SK-N-SH (cell line): ENCODE data around the gene HABP4. TPM values are rescaled to one million over a fixed set of nuclear protein-coding genes. Genes with fewer than 3 reads are reported as not detected.

ENCODE experiments used
- CTCF ChIA-PET: fragments of 300-600, 350-600 bp; formaldehyde crosslinking; extraction: SDS; loops from one replicate; lab custom pipeline; 2021; lab: Yijun Ruan, JAX
- POLR2A ChIA-PET: fragments of 350-600 bp; sonication (Branson Sonifier 250); formaldehyde crosslinking; extraction: SDS; loops from one replicate; lab custom pipeline; 2020; ENCODE audit warnings: antibody characterized with exemption, inconsistent platforms; lab: Yijun Ruan, JAX
- DNase-seq: peaks from one replicate; pipeline ENCODE4 v3.0.0; 2012
- H2AFZ ChIP-seq: fragments of 200-600 bp; sonication (generic); 2 replicates; pipeline ENCODE4 v1.8.1; 2016; ENCODE audit warnings: antibody characterized with exemption, mild to moderate bottlenecking, low read depth
- H3F3A ChIP-seq: fragments of 200-600 bp; sonication (generic); replicated peaks from 2 replicates; pipeline ENCODE3; 2016; ENCODE audit warnings: antibody characterized with exemption, mild to moderate bottlenecking; ENCODE audit not compliant: insufficient read depth
- H3K27ac ChIP-seq, 2 experiments: fragments of 200-500 bp in 1 of 2; fragments of 200-600 bp in 1 of 2; sonication (Bioruptor generic) in 1 of 2; sonication (generic), shearing (Covaris generic) in 1 of 2; 2 replicates each; pipeline versions ENCODE4 v1.5.1 to v1.6.1; 2014 to 2016; ENCODE audit warnings: low read depth in 2 of 2, inconsistent platforms in 1 of 2, low read length in 1 of 2, mild to moderate bottlenecking in 1 of 2, mixed read lengths in 1 of 2
- H3K27me3 ChIP-seq: fragments of 200-600 bp; sonication (generic), shearing (Covaris generic); 2 replicates; pipeline ENCODE4 v1.6.1; 2016; ENCODE audit warnings: mixed run types; ENCODE audit not compliant: insufficient read depth
- H3K36me3 ChIP-seq, 2 experiments: fragments of 200-500 bp in 1 of 2; fragments of 200-600 bp in 1 of 2; sonication (Bioruptor generic) in 1 of 2; sonication (generic) in 1 of 2; replicated peaks in 1 of 2; 2 replicates each; pipeline versions ENCODE3 to v1.5.1; 2014 to 2016; ENCODE audit warnings: low read length in 1 of 2, mild to moderate bottlenecking in 1 of 2; ENCODE audit not compliant: insufficient read depth in 2 of 2, control insufficient read depth in 1 of 2
- H3K4me1 ChIP-seq, 2 experiments: fragments of 200-500 bp in 1 of 2; fragments of 200-600 bp in 1 of 2; sonication (Bioruptor generic) in 1 of 2; sonication (generic), shearing (Covaris generic) in 1 of 2; 2 replicates each; pipeline versions ENCODE4 v1.5.1 to v1.6.1; 2014 to 2016; ENCODE audit warnings: low read depth in 1 of 2, low read length in 1 of 2, mixed run types in 1 of 2; ENCODE audit not compliant: insufficient read depth in 2 of 2, control insufficient read depth in 1 of 2
- H3K4me2 ChIP-seq: fragments of 200-600 bp; sonication (generic), shearing (Covaris generic); 2 replicates; pipeline ENCODE4 v1.6.1; 2017; ENCODE audit warnings: mixed run types
- H3K4me3 ChIP-seq, 2 experiments: fragments of 200-500 bp in 1 of 2; fragments of 200-600 bp in 1 of 2; sonication (Bioruptor generic) in 1 of 2; sonication (generic), shearing (Covaris generic) in 1 of 2; 2 replicates each; pipeline versions ENCODE4 v1.5.1 to v1.8.1; 2014 to 2016; ENCODE audit warnings: low read depth in 2 of 2, inconsistent platforms in 1 of 2, low read length in 1 of 2, mild to moderate bottlenecking in 1 of 2, mixed read lengths in 1 of 2, moderate library complexity in 1 of 2
- H3K79me2 ChIP-seq: fragments of 200-600 bp; sonication (generic); 2 replicates; pipeline ENCODE4 v1.8.1; 2017; ENCODE audit warnings: mild to moderate bottlenecking; ENCODE audit not compliant: insufficient read depth
- H3K9ac ChIP-seq: fragments of 200-600 bp; sonication (generic); 2 replicates; pipeline ENCODE4 v1.6.1; 2017; ENCODE audit warnings: mixed run types
- H3K9me2 ChIP-seq: fragments of 200-600 bp; sonication (generic); 2 replicates; pipeline ENCODE4 v1.6.1; 2017; ENCODE audit warnings: mixed run types
- H3K9me3 ChIP-seq: fragments of 200-600 bp; sonication (generic); 2 replicates; pipeline ENCODE4 v1.6.1; 2017; ENCODE audit warnings: mixed run types, mild to moderate bottlenecking, moderate library complexity
- H4K20me1 ChIP-seq: fragments of 200-600 bp; sonication (generic); 2 replicates; pipeline ENCODE4 v1.6.1; 2017; ENCODE audit warnings: mild to moderate bottlenecking, mixed run types; ENCODE audit not compliant: insufficient read depth
- GABPA ChIP-seq: IDR thresholded peaks from 2 replicates; pipeline ENCODE4 v1.4.0; 2012; ENCODE audit warnings: low read depth, mild to moderate bottlenecking
- GATA2 ChIP-seq: sonication (generic); formaldehyde crosslinking; IDR thresholded peaks from 2 replicates; pipeline ENCODE4 v1.5.0; 2020; ENCODE audit warnings: mild to moderate bottlenecking, missing genetic modification reagents
- IRF3 ChIP-seq: fragments of 150-350 bp; IDR thresholded peaks from 2 replicates; pipeline ENCODE4 v1.6.1; 2016; ENCODE audit warnings: mild to moderate bottlenecking, low read depth, low read length
- MXI1 ChIP-seq: IDR thresholded peaks from 2 replicates; pipeline ENCODE4 v1.6.1; 2012; ENCODE audit warnings: mild to moderate bottlenecking, low read depth, low read length, improper control_type of control experiment
- NFIC ChIP-seq: IDR thresholded peaks from 2 replicates; pipeline ENCODE4 v1.4.0; 2012; ENCODE audit warnings: borderline replicate concordance
- NRF1 ChIP-seq: IDR thresholded peaks from 2 replicates; pipeline ENCODE4 v1.6.1; 2012; ENCODE audit warnings: low read depth, mild to moderate bottlenecking, low read length
- POLR2AphosphoS5 ChIP-seq: IDR thresholded peaks from 2 replicates; pipeline ENCODE4 v1.6.1; 2012; ENCODE audit warnings: low read depth, low read length
- RAD21 ChIP-seq: IDR thresholded peaks from 2 replicates; pipeline ENCODE4 v1.6.1; 2012; ENCODE audit warnings: mild to moderate bottlenecking, low read length
- SMC3 ChIP-seq: IDR thresholded peaks from 2 replicates; pipeline ENCODE4 v1.6.1; 2012; ENCODE audit warnings: low read depth, low read length, improper control_type of control experiment
- USF2 ChIP-seq: fragments of 150-350 bp; IDR thresholded peaks from 2 replicates; pipeline ENCODE4 v1.6.1; 2017; ENCODE audit warnings: antibody characterized with exemption, low read length, low read depth, borderline replicate concordance
- ZBTB33 ChIP-seq: IDR thresholded peaks from 2 replicates; pipeline ENCODE4 v1.4.0; 2012; ENCODE audit warnings: low read depth, borderline replicate concordance
- WGBS: methylation state at CpG from one replicate; pipeline ENCODE4 v1.1.6; 2017; ENCODE audit warnings: low lambda C conversion rate; 5-methylcytosine and 5-hydroxymethylcytosine counted together
- polyA plus RNA-seq, 3 experiments: library from polyadenylated mRNA; depleted of rRNA; stranded (reverse); fragments of >200 nt; gene quantifications; 2 replicates each; pipeline ENCODE4 v1.2.3, GENCODE V29; 2012

The HABP4 gene
- polyA plus RNA-seq, 1 of the 3 experiments (the other 2 are of a cell fraction), result 19.0 TPM

GRCh38 chr9:96436456-96437126 is 13.4 kb upstream of the HABP4 start:
- TF ChIP-seq GATA2, result no peak
- no peak for TF ChIP-seq RAD21
- no peak for TF ChIP-seq MXI1
- no peak for TF ChIP-seq USF2
- TF ChIP-seq ZBTB33, result no peak
- TF ChIP-seq SMC3, result no peak
- TF ChIP-seq GABPA, result no peak
- H3K27ac ChIP-seq, result no peak overlapping the region
- no peaks in the 10 kb centered on the region for H4K20me1 ChIP-seq
- no peak overlapping the region for H3K4me2 ChIP-seq
- H2AFZ ChIP-seq, result no peak overlapping the region
- no peaks in the 10 kb centered on the region for H3F3A ChIP-seq
- no peak overlapping the region for H3K9ac ChIP-seq
- no peaks in the 10 kb centered on the region for H3K27me3 ChIP-seq
- no peaks in the 10 kb centered on the region for H3K9me2 ChIP-seq
- H3K4me3 ChIP-seq, result no peak overlapping the region
- ChIA-PET POLR2A (no interaction called here), CTCF (no interaction called here)
- no peaks in the 10 kb centered on the region for H3K79me2 ChIP-seq
- WGBS, result 86% methylated on average over 12 of the region's 15 CpGs
- DNase-seq, result no peak
- H3K9me3 ChIP-seq, result no peaks in the 10 kb centered on the region
- no peaks in the 10 kb centered on the region for H3K36me3 ChIP-seq
- H3K4me1 ChIP-seq, result no peaks in the 10 kb centered on the region

GRCh38 chr9:96437454-96437853 is 12.5 kb upstream of the HABP4 start:
- no peaks in the 10 kb centered on the region for H3K9me3 ChIP-seq
- no peak overlapping the region for H3K4me3 ChIP-seq
- H3K27me3 ChIP-seq, result no peaks in the 10 kb centered on the region
- POLR2A ChIA-PET, result no interaction called here
- WGBS, result 94% methylated on average over 7 of the region's 7 CpGs
- no peak overlapping the region for H3K27ac ChIP-seq
- H4K20me1 ChIP-seq, result no peaks in the 10 kb centered on the region
- DNase-seq, result no peak
- H3K79me2 ChIP-seq, result no peaks in the 10 kb centered on the region
- no peak overlapping the region for H2AFZ ChIP-seq
- H3K9ac ChIP-seq, result no peak overlapping the region
- TF ChIP-seq POLR2AphosphoS5 (no peak), GABPA (no peak), NRF1 (no peak), IRF3 (no peak), NFIC (no peak)
- no peaks in the 10 kb centered on the region for H3K9me2 ChIP-seq
- H3F3A ChIP-seq, result no peaks in the 10 kb centered on the region
- CTCF ChIA-PET, result interaction anchor here (1.0 kb wide), 1 partner anchor 110 kb away, joined by 4 read pairs; no protein-coding TSS in a partner anchor
- no peaks in the 10 kb centered on the region for H3K36me3 ChIP-seq
- no peaks in the 10 kb centered on the region for H3K4me1 ChIP-seq
- H3K4me2 ChIP-seq, result no peak overlapping the region
